HG02973 (cell line): ENCODE measurements around the gene TM9SF1.
"Not testable (repeated sequence)": the region's sequence is repeated elsewhere in the genome, so short reads cannot be mapped to it uniquely, and the experiment has no call there.

ENCODE experiments used
- ATAC-seq: cut with Tn5 transposase; IDR thresholded peaks from one replicate; pipeline ENCODE4 v1.9.1; 2021; ENCODE audit warnings: moderate library complexity; ENCODE audit not compliant: unreplicated experiment

TM9SF1 gene

GRCh38 chr14:24226473-24226872 is 31.2 kb upstream of the TM9SF1 start:
- ATAC-seq, result no peak

DNA sequence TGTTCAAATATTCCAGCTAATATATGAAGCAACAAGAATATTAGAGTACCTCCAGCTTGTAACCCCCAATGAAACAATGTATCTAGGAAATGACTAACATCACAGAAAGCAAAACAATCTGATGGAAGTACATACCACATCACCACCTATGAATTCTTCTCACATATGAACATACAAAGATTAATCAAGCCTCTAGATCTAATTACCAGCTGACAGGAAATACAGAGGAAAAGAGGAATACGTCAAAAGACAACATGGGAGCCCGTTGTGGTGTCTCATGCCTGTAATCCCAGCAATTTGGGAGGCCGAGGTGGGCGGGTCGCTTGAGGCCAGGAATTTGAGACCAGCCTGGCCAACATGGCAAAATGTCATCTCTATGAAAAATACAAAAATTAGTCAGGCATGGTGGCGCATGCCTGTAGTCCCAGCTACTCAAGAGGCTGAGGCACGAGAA is 29.4 kb upstream of the TM9SF1 start:
- no peak for ATAC-seq

- ATAC-seq, result not testable (repeated sequence)
These were observed 27.7 kb upstream of the TM9SF1 start for GRCh38 chr14:24222987-24223386.

DNA sequence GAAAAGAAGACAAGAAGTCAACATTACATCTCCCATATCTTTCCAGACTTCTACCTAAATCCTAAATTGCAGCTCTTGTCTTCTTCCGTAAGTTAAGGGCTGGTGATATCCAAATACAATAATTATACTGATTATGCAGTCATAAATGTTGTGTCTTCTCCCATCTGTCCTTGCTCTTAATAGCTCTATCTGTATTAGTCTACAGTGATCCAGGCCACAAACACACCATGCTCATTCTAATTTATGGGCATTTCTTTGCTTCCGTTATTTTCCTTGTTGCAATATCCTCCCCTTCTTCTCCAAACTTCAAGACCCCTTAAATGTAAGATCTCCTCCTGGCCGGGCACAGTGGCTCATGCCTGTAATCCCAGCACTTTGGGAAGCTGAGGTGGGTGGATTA is 24.3 kb upstream of the TM9SF1 start:
- no peak for ATAC-seq

DNA sequence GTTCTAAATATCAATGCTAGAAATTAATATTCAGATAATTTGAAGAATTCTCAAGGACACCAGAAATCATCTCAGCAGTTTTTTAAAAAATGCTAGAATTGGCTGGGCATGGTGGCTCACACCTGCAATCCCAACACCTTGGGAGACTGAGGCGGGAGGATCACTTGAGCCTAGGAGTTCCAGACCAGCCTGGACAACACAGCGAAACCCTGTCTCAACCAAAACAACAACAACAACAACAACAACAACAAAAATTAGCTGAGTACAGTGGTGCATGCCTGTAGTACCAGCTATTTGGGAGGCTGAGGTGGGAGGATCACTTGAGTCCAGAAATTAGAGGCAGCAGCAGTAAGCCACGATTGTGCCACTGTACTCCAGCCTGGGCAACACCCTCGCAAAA is 23.8 kb upstream of the TM9SF1 start:
- ATAC-seq, result no peak

- ATAC-seq, result not testable (repeated sequence)
These were observed 21.6 kb upstream of the TM9SF1 start for GRCh38 chr14:24216876-24217275.

- ATAC-seq, result no peak
These were observed 21.1 kb upstream of the TM9SF1 start for GRCh38 chr14:24216345-24216699.

- peak; percentile 57 for ATAC-seq
These were observed 20.5 kb upstream of the TM9SF1 start, which contains the start of gene MDP1 for GRCh38 chr14:24215495-24216344. Gene MDP1, minus strand, starts transcription at chr14:24216066. Its CDS starts 111 bp downstream, at chr14:24215955.

DNA sequence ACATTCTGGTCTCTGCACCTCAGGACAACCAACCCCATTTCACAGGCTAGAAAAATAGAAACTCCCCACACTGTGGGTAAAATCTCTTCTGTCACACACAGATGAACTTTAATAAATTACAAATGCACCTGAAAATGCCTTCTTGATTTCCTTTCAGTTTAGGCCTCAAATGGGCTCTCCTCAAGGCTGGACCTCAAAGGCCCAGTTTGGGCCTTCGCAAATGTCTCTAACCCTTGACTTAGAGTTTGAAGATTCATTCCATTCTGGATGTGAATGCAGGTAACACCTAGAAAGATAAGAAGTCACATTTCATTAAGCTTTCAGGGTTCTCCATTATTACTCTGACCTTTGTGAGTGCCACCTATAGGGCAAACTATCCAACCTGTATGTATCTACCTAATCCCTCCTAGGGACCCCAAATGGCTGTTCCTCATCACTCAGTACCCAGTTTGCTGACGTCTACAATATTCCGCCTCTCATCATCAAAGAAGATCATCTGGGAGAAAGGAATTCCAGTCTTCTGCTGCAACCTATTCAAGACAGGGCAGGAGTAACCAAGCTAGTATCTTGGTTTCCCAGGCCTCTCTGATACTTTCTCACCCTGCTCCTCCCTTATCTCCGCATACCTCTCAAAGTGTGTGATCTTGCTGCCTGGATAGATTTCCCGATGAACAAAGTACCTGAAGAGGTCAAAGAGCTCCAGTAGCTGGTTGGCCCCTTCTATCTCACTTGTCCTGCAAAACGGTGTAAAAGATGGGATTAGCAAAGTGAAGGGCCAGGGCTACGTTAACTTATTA is 18.8 kb upstream of the TM9SF1 start:
- ATAC-seq, result no peak

GRCh38 chr14:24212924-24213865 is 18.0 kb upstream of the TM9SF1 start, which contains the start of gene CHMP4A:
Gene CHMP4A, minus strand, starts transcription at chr14:24213488. Its CDS starts 49 bp downstream, at chr14:24213439.
- peak; percentile 76 for ATAC-seq

DNA sequence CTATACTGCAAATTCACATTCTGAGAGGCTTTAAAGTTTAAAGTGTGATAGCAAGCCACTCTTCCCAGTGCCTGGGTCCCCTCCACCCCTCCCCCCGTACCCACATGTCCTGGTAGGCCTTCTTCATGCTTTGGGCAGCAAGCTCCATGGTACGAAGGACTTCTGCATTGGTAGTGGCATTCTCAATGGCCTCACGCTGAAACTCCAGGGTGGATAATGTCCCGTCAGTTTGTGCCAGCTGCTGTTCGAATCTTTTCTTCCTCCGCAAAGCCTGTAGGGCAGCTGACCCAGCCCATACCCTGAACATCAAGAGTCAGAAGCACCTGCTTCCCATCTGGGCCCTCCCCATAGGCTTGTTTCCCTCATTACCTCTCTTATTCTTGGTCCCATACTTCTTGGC is 16.1 kb upstream of the TM9SF1 start:
- ATAC-seq, result no peak

- ATAC-seq, result no peak
These were observed 12.4 kb upstream of the TM9SF1 start for GRCh38 chr14:24207625-24208024.

DNA sequence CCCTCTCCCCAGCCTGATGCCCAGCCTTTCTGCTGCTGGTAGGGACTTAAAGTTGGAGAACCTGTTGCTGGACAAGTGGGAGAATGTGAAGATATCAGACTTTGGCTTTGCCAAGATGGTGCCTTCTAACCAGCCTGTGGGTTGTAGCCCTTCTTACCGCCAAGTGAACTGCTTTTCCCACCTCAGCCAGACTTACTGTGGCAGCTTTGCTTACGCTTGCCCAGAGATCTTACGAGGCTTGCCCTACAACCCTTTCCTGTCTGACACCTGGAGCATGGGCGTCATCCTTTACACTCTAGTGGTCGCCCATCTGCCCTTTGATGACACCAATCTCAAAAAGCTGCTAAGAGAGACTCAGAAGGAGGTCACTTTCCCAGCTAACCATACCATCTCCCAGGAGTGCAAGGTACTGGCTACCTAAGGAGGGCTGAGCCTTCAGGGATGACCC is 11.9 kb upstream of the TM9SF1 start:
- no peak for ATAC-seq

- ATAC-seq, result no peak
These were observed 11.2 kb upstream of the TM9SF1 start for GRCh38 chr14:24206260-24207103.

DNA sequence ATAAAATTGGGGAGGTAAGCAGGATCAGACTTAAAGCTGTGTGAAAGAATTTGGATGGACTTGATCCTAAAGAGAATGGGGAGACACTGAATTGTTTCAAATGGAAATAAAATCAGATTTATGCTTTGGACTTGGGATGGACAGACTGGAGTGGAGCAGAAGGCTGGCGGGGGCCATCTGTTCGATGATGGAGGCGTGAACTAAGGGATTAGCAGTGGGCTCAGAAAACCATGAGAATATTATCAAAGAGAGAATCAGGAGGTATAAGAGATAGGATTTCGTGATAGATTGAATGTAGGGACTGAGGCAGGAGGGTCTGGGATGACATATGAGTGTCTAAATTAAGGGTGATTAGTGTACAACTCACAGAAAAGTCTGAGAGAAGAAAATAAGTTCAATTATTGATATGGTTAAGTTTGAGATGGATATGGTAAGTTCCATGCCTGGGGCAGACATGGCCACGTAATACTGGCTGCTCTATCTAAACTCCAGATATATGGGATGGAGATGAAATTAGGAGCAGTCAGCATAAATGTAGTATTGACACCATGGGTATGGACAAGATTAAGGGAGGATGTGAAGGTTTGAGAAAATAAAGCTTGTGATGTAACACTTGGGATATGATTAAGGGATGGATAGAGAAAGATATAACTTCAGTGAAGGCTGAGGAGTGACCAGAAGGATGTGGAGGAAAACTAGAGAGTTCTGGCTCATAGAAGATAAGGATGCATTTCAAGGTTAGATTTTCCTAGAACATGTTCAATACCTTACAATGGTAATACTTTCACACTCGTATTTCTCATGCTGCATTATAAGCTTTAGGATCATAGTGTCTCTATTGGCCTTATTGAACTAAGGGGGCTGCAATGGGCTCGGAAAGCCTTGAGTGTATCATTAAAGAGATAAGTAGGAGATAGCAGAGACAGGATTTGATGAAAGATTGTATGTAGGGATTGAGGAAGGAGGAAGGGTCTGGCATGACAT is 9.2 kb upstream of the TM9SF1 start:
- ATAC-seq, result no peak

- ATAC-seq, result not testable (repeated sequence)
These were observed 8.1 kb upstream of the TM9SF1 start for GRCh38 chr14:24203249-24203886.

DNA sequence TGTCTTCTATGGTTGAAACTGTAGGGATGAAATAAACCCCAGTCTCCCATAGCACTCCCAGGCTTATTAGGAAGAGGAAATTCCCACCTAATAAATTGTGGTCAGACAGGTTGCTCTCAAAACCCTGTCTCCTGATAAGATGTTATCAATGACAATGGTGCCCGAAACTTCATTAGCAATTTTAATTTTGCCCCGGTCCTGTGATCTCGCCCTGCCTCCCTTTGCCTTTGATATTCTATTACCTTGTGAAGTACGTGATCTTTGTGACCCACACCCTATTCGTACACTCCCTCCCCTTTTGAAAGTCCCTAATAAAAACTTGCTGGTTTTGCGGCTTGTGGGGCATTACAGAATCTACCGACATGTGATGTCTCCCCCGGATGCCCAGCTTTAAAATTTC is 7.3 kb upstream of the TM9SF1 start:
- ATAC-seq, result not testable (repeated sequence)
